ENCODE data around the gene EFHD1.
"Not testable (repeated sequence)": the region's sequence is repeated elsewhere in the genome, so short reads cannot be mapped to it uniquely, and the experiment has no call there.

The EFHD1 gene

GRCh38 chr2:232699110-232699509 lies 65.7 kb downstream of the EFHD1 start:
- TF ChIP-seq CTCF (IDR thresholded peaks at IDR 0.05; ENCODE audit: control insufficient read depth, extremely low read depth, insufficient read depth): no peak
- no peak for DNase-seq (ENCODE audit: low read depth)
- no peak overlapping the region for H3K4me3 ChIP-seq (ENCODE audit: low read depth, low read length)

- no peak for DNase-seq (ENCODE audit: low read depth)
- H3K4me3 ChIP-seq (ENCODE audit: low read depth, low read length): no peak overlapping the region
- no peak for TF ChIP-seq CTCF (IDR thresholded peaks at IDR 0.05; ENCODE audit: control insufficient read depth, extremely low read depth, insufficient read depth)
Observed at GRCh38 chr2:232700154-232700553, 66.8 kb downstream of the EFHD1 start.

GRCh38 chr2:232707076-232707475 lies 73.7 kb downstream of the EFHD1 start:
- no peak overlapping the region for H3K4me3 ChIP-seq (ENCODE audit: low read depth, low read length)
- DNase-seq (ENCODE audit: low read depth): no peak
- TF ChIP-seq CTCF (IDR thresholded peaks at IDR 0.05; ENCODE audit: control insufficient read depth, extremely low read depth, insufficient read depth): no peak

GRCh38 chr2:232713505-232713904 lies 80.1 kb downstream of the EFHD1 start:
- TF ChIP-seq CTCF (IDR thresholded peaks at IDR 0.05; ENCODE audit: control insufficient read depth, extremely low read depth, insufficient read depth): no peak
- H3K4me3 ChIP-seq (ENCODE audit: low read depth, low read length): no peak overlapping the region
- DNase-seq (ENCODE audit: low read depth): no peak

- no peak overlapping the region for H3K4me3 ChIP-seq (ENCODE audit: low read depth, low read length)
- DNase-seq (ENCODE audit: low read depth): no peak
- no peak for TF ChIP-seq CTCF (IDR thresholded peaks at IDR 0.05; ENCODE audit: control insufficient read depth, extremely low read depth, insufficient read depth)
Observed at GRCh38 chr2:232714969-232715368, 81.6 kb downstream of the EFHD1 start.

GRCh38 chr2:232720056-232720455 lies 86.7 kb downstream of the EFHD1 start:
- DNase-seq (ENCODE audit: low read depth); H3K4me3 ChIP-seq (ENCODE audit: low read depth, low read length): not testable (repeated sequence)

GRCh38 chr2:232721261-232721660 lies 87.9 kb downstream of the EFHD1 start:
- no peak for DNase-seq (ENCODE audit: low read depth)
- no peak overlapping the region for H3K4me3 ChIP-seq (ENCODE audit: low read depth, low read length)
- TF ChIP-seq CTCF (IDR thresholded peaks at IDR 0.05; ENCODE audit: control insufficient read depth, extremely low read depth, insufficient read depth): no peak

- DNase-seq (ENCODE audit: low read depth): no peak
- no peak overlapping the region for H3K4me3 ChIP-seq (ENCODE audit: low read depth, low read length)
- TF ChIP-seq CTCF (IDR thresholded peaks at IDR 0.05; ENCODE audit: control insufficient read depth, extremely low read depth, insufficient read depth): no peak
Observed at GRCh38 chr2:232721882-232722281, 88.5 kb downstream of the EFHD1 start.

Measured in LNCaP clone FGC (cell line).